Loucy (cell line): Measurements from ENCODE around the gene HNRNPDL.

ENCODE experiments used
- H2AFZ ChIP-seq: fragments of 200-600 bp; sonication (generic); 2 replicates; pipeline ENCODE4 v1.6.0; 2016; ENCODE audit warnings: antibody characterized with exemption, mild to moderate bottlenecking, low read length, moderate library complexity
- H3F3A ChIP-seq: fragments of 200-600 bp; 2 replicates; pipeline ENCODE4 v1.6.0; 2016; ENCODE audit warnings: antibody characterized with exemption, low read depth, mild to moderate bottlenecking
- H3K27me3 ChIP-seq: fragments of 200-600 bp; sonication (generic); 2 replicates; pipeline ENCODE4 v1.6.1; 2014; ENCODE audit warnings: low read length, mild to moderate bottlenecking; ENCODE audit not compliant: insufficient read depth, poor library complexity, severe bottlenecking
- H3K36me3 ChIP-seq: fragments of 200-600 bp; sonication (generic); 2 replicates; pipeline ENCODE4 v1.6.1; 2016; ENCODE audit warnings: low read length; ENCODE audit not compliant: insufficient read depth
- H3K4me1 ChIP-seq: fragments of 200-600 bp; sonication (generic); 2 replicates; pipeline ENCODE4 v1.5.1; 2014; ENCODE audit warnings: low read length, mild to moderate bottlenecking; ENCODE audit not compliant: insufficient read depth, poor library complexity, severe bottlenecking
- H3K4me2 ChIP-seq: fragments of 200-600 bp; sonication (generic); 2 replicates; pipeline ENCODE4 v1.6.0; 2014; ENCODE audit warnings: antibody characterized with exemption, low read length, low read depth, mild to moderate bottlenecking; ENCODE audit not compliant: poor library complexity, severe bottlenecking
- H3K4me3 ChIP-seq: fragments of 200-600 bp; sonication (generic); 2 replicates; pipeline ENCODE4 v1.5.1; 2014; ENCODE audit warnings: low read length, mild to moderate bottlenecking, mixed read lengths; ENCODE audit not compliant: poor library complexity, severe bottlenecking
- H3K79me2 ChIP-seq: fragments of 200-600 bp; sonication (generic); 2 replicates; pipeline ENCODE4 v1.6.1; 2014; ENCODE audit warnings: low read length; ENCODE audit not compliant: insufficient read depth
- H3K9ac ChIP-seq: fragments of 200-600 bp; sonication (generic); 2 replicates; pipeline ENCODE4 v1.6.0; 2014; ENCODE audit warnings: mild to moderate bottlenecking, low read depth, low read length, moderate library complexity; ENCODE audit not compliant: poor library complexity, severe bottlenecking
- H3K9me2 ChIP-seq: fragments of 200-600 bp; sonication (generic); replicated peaks from 2 replicates; pipeline ENCODE4 v1.6.1; 2016; ENCODE audit warnings: low read depth, low read length, mixed read lengths
- H3K9me3 ChIP-seq: fragments of 200-600 bp; sonication (generic); 2 replicates; pipeline ENCODE4 v1.6.1; 2014; ENCODE audit warnings: mild to moderate bottlenecking, antibody characterized with exemption, low read length, low read depth; ENCODE audit not compliant: insufficient read depth
- H4K20me1 ChIP-seq: fragments of 200-600 bp; sonication (generic); 2 replicates; pipeline ENCODE4 v1.6.0; 2014; ENCODE audit warnings: antibody characterized with exemption, low read length, mild to moderate bottlenecking; ENCODE audit not compliant: insufficient read depth, poor library complexity, severe bottlenecking
- EZH2phosphoT487 ChIP-seq: fragments of 200-600 bp; IDR thresholded peaks from 2 replicates; pipeline ENCODE4 v1.6.1; 2018; ENCODE audit warnings: antibody characterized with exemption, mild to moderate bottlenecking, moderate library complexity, borderline replicate concordance
- TF ChIP-seq, protein P1 (sequence below): fragments of 200-600 bp; sonication (generic); conservative IDR thresholded peaks from 2 replicates; pipeline ENCODE4 v1.5.1; 2014; ENCODE audit warnings: mild to moderate bottlenecking, antibody characterized with exemption, low read length

HNRNPDL gene

DNA sequence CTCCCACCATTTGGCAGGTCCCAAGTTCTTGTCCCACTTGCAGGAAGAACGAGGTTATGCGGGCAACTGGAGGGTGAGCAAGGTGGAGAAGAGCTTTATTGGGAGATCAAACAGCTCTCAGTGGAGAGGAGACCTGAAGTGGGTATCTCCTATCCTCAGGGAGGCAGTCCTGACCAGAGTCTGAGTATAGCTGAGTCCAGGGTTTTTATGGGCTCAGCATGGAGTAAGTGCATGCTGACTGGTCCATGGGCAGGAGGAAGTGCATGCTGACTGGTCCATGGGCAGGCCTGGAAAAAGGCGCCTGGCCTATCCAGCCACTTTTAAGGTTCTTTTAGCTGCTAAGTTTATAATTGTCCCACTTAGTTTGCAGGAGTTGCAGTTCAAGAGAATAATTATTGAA is 49.0 kb downstream of the HNRNPDL start:
- Histone ChIP-seq H3K9me2 (no peaks in the 10 kb centered on the region), H3F3A (no peaks in the 10 kb centered on the region), H3K4me1 (peaks cover 3% of the 10 kb centered on the region), H3K4me2 (no peak overlapping the region), H3K27me3 (peaks cover 8% of the 10 kb centered on the region), H4K20me1 (no peaks in the 10 kb centered on the region), H3K79me2 (peaks cover 10% of the 10 kb centered on the region), H3K4me3 (no peak overlapping the region), H2AFZ (no peak overlapping the region), H3K36me3 (no peaks in the 10 kb centered on the region), H3K9ac (no peak overlapping the region), H3K9me3 (peaks cover 12% of the 10 kb centered on the region; the same call in 1 of the 2 replicates)
- no peak for TF ChIP-seq EZH2phosphoT487
- TF ChIP-seq, protein P1, sequence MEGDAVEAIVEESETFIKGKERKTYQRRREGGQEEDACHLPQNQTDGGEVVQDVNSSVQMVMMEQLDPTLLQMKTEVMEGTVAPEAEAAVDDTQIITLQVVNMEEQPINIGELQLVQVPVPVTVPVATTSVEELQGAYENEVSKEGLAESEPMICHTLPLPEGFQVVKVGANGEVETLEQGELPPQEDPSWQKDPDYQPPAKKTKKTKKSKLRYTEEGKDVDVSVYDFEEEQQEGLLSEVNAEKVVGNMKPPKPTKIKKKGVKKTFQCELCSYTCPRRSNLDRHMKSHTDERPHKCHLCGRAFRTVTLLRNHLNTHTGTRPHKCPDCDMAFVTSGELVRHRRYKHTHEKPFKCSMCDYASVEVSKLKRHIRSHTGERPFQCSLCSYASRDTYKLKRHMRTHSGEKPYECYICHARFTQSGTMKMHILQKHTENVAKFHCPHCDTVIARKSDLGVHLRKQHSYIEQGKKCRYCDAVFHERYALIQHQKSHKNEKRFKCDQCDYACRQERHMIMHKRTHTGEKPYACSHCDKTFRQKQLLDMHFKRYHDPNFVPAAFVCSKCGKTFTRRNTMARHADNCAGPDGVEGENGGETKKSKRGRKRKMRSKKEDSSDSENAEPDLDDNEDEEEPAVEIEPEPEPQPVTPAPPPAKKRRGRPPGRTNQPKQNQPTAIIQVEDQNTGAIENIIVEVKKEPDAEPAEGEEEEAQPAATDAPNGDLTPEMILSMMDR = no peak

DNA sequence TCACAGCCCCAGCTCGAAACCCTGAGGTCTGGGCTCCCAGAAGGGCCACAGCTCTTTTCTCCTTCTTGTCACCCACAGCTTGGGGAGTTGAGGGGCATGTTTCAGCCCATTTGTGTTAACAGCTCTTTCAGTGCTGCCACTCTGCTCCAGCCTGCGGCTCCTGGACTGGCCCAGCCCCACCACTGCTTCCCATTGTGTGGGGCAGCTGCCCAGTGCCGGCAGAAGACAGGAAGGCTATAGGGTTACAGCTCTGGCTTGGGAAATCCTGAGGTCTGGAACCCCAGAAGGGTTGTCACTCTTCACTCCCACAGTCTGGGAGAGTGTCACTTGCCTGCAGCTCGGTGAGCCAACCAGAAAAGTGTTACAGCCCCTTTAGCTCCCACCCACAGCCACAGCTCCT is 49.4 kb downstream of the HNRNPDL start:
- Histone ChIP-seq H3K9ac (no peak overlapping the region), H3K27me3 (peaks cover 4% of the 10 kb centered on the region), H3K79me2 (peaks cover 14% of the 10 kb centered on the region), H3K36me3 (no peaks in the 10 kb centered on the region), H4K20me1 (no peaks in the 10 kb centered on the region), H3K4me2 (no peak overlapping the region), H3F3A (no peaks in the 10 kb centered on the region), H3K4me3 (no peak overlapping the region), H3K4me1 (peaks cover 7% of the 10 kb centered on the region), H2AFZ (no peak overlapping the region), H3K9me3 (peaks cover 12% of the 10 kb centered on the region; the same call in 1 of the 2 replicates), H3K9me2 (no peaks in the 10 kb centered on the region)
- no peak for TF ChIP-seq EZH2phosphoT487
- TF ChIP-seq, protein P1 = no peak

DNA sequence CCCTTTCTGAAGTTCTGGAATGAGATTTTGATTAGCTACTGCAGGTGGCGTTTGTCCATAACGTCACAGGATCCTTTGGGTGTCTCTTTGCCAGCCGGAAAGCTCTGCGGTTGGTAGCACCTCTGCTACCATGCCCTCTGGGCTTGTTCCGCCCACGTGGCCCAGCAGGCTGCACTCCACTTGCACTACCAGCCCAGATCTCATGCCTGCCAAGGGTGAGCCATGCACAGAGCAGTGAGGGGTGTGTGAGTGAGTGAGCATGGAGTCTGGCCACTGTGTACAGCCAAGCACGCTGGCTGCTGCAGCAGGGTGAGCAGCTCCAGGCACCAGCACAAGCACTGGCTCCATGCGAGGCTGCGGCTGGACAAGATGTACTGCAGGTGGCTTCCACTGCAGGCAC is 49.9 kb downstream of the HNRNPDL start:
- no peak overlapping the region for H3K9ac ChIP-seq
- H3K79me2 ChIP-seq = peaks cover 19% of the 10 kb centered on the region
- peaks cover 11% of the 10 kb centered on the region for H3K4me1 ChIP-seq
- H3K4me3 ChIP-seq = no peak overlapping the region
- H3K9me3 ChIP-seq = peaks cover 12% of the 10 kb centered on the region; the same call in 1 of the 2 replicates
- no peaks in the 10 kb centered on the region for H3K27me3 ChIP-seq
- no peaks in the 10 kb centered on the region for H3K36me3 ChIP-seq
- no peak overlapping the region for H2AFZ ChIP-seq
- TF ChIP-seq, protein P1 = no peak
- no peak for TF ChIP-seq EZH2phosphoT487
- H3K4me2 ChIP-seq = no peak overlapping the region
- no peaks in the 10 kb centered on the region for H3K9me2 ChIP-seq
- no peaks in the 10 kb centered on the region for H4K20me1 ChIP-seq
- no peaks in the 10 kb centered on the region for H3F3A ChIP-seq
